ENCODE measurements around the gene APRT. TPM values are rescaled to one million over a fixed set of nuclear protein-coding genes. Genes with fewer than 3 reads are reported as not detected.

The APRT gene
- total and polyA plus RNA-seq, 2 of the 4 experiments (the other 2 are of a cell fraction): 40.5 to 157 TPM

DNA sequence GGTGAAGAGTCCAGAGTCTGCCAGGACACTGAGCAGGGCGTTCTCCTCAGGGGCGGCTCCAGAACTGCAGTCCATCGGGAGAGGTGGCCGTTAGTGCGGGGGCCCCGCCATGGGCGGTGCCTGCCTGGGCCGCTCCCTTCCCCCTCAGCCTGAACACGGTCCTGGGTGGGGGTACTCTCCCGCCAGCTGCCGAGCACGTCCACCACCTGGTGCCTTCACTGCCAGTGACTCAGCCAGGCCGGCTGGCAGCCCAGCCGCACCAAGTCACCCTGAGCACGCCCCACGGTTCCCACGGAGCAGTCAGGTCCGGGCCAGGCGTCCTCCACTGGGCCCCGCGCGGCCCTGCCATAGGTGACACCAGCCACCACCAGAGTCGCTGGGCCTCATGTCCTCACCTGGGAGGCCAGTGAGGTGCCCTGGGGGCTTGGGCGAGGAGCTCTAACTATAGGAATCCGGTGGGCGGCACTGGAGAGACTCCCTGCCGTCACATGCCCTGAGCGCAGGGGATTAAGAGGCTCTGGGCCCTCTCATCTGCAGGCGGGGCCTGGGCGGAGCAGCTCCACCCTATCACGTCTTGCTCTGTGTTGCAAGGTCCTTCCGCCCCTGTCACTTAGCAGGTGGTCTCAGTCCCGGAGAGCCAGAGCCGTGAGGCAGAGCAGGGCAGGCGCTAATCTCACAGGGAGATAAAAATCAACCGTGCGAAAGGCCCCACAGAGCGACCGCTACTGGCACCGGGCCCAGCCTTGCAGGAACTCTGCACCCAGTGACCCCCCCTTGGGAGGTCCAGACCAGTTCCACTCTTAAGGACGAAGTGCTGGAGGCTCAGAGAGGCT is 41.1 kb downstream of the APRT start:
- TF ChIP-seq RCOR1 (IDR thresholded peaks at IDR 0.05; ENCODE audit: insufficient replicate concordance, low read length): peak; percentile 30
- TF ChIP-seq NFE2L2 (IDR thresholded peaks at IDR 0.05; ENCODE audit: low read depth, low read length): no peak
- TF ChIP-seq, protein P1, sequence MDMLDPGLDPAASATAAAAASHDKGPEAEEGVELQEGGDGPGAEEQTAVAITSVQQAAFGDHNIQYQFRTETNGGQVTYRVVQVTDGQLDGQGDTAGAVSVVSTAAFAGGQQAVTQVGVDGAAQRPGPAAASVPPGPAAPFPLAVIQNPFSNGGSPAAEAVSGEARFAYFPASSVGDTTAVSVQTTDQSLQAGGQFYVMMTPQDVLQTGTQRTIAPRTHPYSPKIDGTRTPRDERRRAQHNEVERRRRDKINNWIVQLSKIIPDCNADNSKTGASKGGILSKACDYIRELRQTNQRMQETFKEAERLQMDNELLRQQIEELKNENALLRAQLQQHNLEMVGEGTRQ (IDR thresholded peaks at IDR 0.05; ENCODE audit: low read depth, low read length): peak; percentile 75
- TF ChIP-seq, protein P2, sequence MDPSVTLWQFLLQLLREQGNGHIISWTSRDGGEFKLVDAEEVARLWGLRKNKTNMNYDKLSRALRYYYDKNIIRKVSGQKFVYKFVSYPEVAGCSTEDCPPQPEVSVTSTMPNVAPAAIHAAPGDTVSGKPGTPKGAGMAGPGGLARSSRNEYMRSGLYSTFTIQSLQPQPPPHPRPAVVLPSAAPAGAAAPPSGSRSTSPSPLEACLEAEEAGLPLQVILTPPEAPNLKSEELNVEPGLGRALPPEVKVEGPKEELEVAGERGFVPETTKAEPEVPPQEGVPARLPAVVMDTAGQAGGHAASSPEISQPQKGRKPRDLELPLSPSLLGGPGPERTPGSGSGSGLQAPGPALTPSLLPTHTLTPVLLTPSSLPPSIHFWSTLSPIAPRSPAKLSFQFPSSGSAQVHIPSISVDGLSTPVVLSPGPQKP (IDR thresholded peaks at IDR 0.05; ENCODE audit: borderline replicate concordance, low read depth, low read length): no peak
- TF ChIP-seq CEBPB (IDR thresholded peaks at IDR 0.05; ENCODE audit: low read depth, low read length): peak; percentile 93
- peak; percentile 78 for TF ChIP-seq BHLHE40 (IDR thresholded peaks at IDR 0.05; ENCODE audit: low read depth, low read length)
- no peak for TF ChIP-seq RFX5 (IDR thresholded peaks at IDR 0.05; ENCODE audit: low read depth, low read length)
- TF ChIP-seq POLR2A (IDR thresholded peaks at IDR 0.05; ENCODE audit: low read depth, low read length): no peak; the same call in 1 of the 2 replicates
- no peak for TF ChIP-seq FOS (IDR thresholded peaks at IDR 0.05; ENCODE audit: low read depth, low read length)
- TF ChIP-seq MAZ (IDR thresholded peaks at IDR 0.05; ENCODE audit: borderline replicate concordance, low read depth, low read length): no peak; the same call in 1 of the 2 replicates
- ATAC-seq (ENCODE audit: low read depth) (peak; percentile 55), DNase-seq (peak; percentile 87)
- H3K56ac ChIP-seq (ENCODE audit: extremely low read depth, insufficient read depth, low read length): no peak overlapping the region
- peak overlapping the region; percentile 99 for H2AK9ac ChIP-seq (replicated peaks; ENCODE audit: low read depth, low read length, poor library complexity)
- peak overlapping the region; percentile 4; the same call in 1 of the 2 replicates for H3K9ac ChIP-seq (ENCODE audit: low read depth, low read length)
- ChIA-PET CTCF (interaction anchor here (1.4 to 1.5 kb wide), 2 partner anchors 15 to 33 kb away, joined by 3 to 4 read pairs; no protein-coding TSS in a partner anchor), POLR2A (ENCODE audit: unreplicated experiment) (no interaction called here)
- no peaks in the 10 kb centered on the region for H3K9me3 ChIP-seq (ENCODE audit: control insufficient read depth, insufficient read depth, low read length)
- peak overlapping the region; percentile 35; the same call in 1 of the 2 replicates for H2BK20ac ChIP-seq (ENCODE audit: low read depth, low read length)
- H2AFZ ChIP-seq (replicated peaks; ENCODE audit: low read length, poor library complexity): peak overlapping the region; percentile 46
- H2BK15ac ChIP-seq (ENCODE audit: low read depth, low read length): no peak overlapping the region
- BruUV-seq (replicated peaks): no TSS peak
- peak overlapping the region; percentile 35 for H3K23ac ChIP-seq (ENCODE audit: low read depth, low read length)
- H3K4me1 ChIP-seq (ENCODE audit: control insufficient read depth, insufficient read depth, low read length): peaks cover 62% of the 10 kb centered on the region
- H2AK5ac ChIP-seq (ENCODE audit: low read depth, low read length): peak overlapping the region; percentile 95
- peak overlapping the region; percentile 91 for H3K4ac ChIP-seq (ENCODE audit: low read depth, low read length)
- H4K20me1 ChIP-seq (ENCODE audit: insufficient read depth, low read length): peaks cover 96% of the 10 kb centered on the region
- H3K4me3 ChIP-seq (ENCODE audit: insufficient read depth, low read depth, low read length): no peak overlapping the region
- H3K36me3 ChIP-seq (ENCODE audit: control insufficient read depth, insufficient read depth, low read length): peaks cover 3% of the 10 kb centered on the region
- dilution Hi-C loops (cut with HindIII; ENCODE audit: low sequenced_read_pairs, unreplicated experiment) (no loop called here), intact Hi-C loops (cut with micrococcal nuclease) (no loop called here), in situ Hi-C loops (cut with MboI; ENCODE audit: low sequenced_read_pairs) (no loop called here)
- peak overlapping the region in 1 of 2 experiments; percentile 52; a peak in 2 of 4 replicates for H4K8ac ChIP-seq (ENCODE audit: low read depth in 2 of 2, low read length in 2 of 2)
- 0 out of 2 replicates have a peak overlapping the region, but pooled peaks have one; percentile 70 for H3K14ac ChIP-seq (replicated peaks; ENCODE audit: low read depth, low read length)
- no peaks in the 10 kb centered on the region for H3K27me3 ChIP-seq (ENCODE audit: control insufficient read depth, insufficient read depth, low read length)
- H4K5ac ChIP-seq (ENCODE audit: low read depth, low read length): peak overlapping the region; percentile 22
- H3K4me2 ChIP-seq (ENCODE audit: low read depth, low read length): peak overlapping the region; percentile 54
- peak overlapping the region; percentile 81 for H2BK5ac ChIP-seq (ENCODE audit: low read depth, low read length, poor library complexity, severe bottlenecking)
- 29% methylated on average over 16 of the region's 41 CpGs; no CpG with 5 or more reads in 1 of the 2 experiments for WGBS, 2 experiments (ENCODE audit: extremely low coverage in 2 of 2, insufficient read length in 1 of 2)
- H3K18ac ChIP-seq (ENCODE audit: low read depth, low read length): peak overlapping the region; percentile 35; the same call in 1 of the 2 replicates
- H3K27ac ChIP-seq (ENCODE audit: insufficient read depth, low read length): peak overlapping the region; percentile 65
- peak overlapping the region; percentile 49; the same call in 1 of the 2 replicates for H4K91ac ChIP-seq (ENCODE audit: insufficient read depth, low read depth, low read length)
- peak overlapping the region; percentile 65 for H2BK120ac ChIP-seq (ENCODE audit: low read depth, low read length)
- H3K79me1 ChIP-seq (ENCODE audit: low read depth in 1 of 2, low read length in 2 of 2): peaks cover 15 to 89% of the 10 kb centered on the region in 2 experiments
- peaks cover 40% of the 10 kb centered on the region for H3K9me1 ChIP-seq (ENCODE audit: insufficient read depth, low read length)

Measured in IMR-90 (cell line).